Epithelial cell of esophagus (primary cell): ENCODE results near the gene IGFL1.
A peak's percentile ranks its signal among the peaks of the same experiment; 100 is the strongest.
"Not testable (repeated sequence)": the region's sequence is repeated elsewhere in the genome, so short reads cannot be mapped to it uniquely, and the experiment has no call there.

Experiments
- DNase-seq: peaks from one replicate; pipeline ENCODE4 v3.0.0; 2010; ENCODE audit warnings: low read depth
- H3K4me3 ChIP-seq: 2 replicates; pipeline ENCODE4 v1.5.1; 2011; ENCODE audit warnings: mild to moderate bottlenecking, low read length, control low read depth
- CTCF ChIP-seq: IDR thresholded peaks from 2 replicates; pipeline ENCODE4 v1.5.1; 2011; ENCODE audit warnings: low read depth, mild to moderate bottlenecking, low read length, control low read depth, inconsistent platforms; ENCODE audit not compliant: insufficient read depth; ENCODE audit errors: missing control alignments

The IGFL1 gene

GRCh38 chr19:46269101-46269500 is 39.6 kb downstream of the IGFL1 start:
- no peak for TF ChIP-seq CTCF
- no peak for DNase-seq
- no peak overlapping the region for H3K4me3 ChIP-seq

- DNase-seq = no peak
- TF ChIP-seq CTCF = no peak
These were observed 41.1 kb downstream of the IGFL1 start for GRCh38 chr19:46270521-46271256.

GRCh38 chr19:46271481-46272197 is 42.1 kb downstream of the IGFL1 start:
- no peak overlapping the region for H3K4me3 ChIP-seq
- no peak for TF ChIP-seq CTCF
- peak; percentile 66 for DNase-seq

More at GRCh38 chr19:46270521-46271256, 41.1 kb downstream of the IGFL1 start:
- H3K4me3 ChIP-seq = no peak overlapping the region

- not testable (repeated sequence) for DNase-seq, H3K4me3 ChIP-seq
These were observed 44.4 kb downstream of the IGFL1 start for GRCh38 chr19:46273931-46274330.

- no peak for DNase-seq
- no peak for TF ChIP-seq CTCF
- no peak overlapping the region for H3K4me3 ChIP-seq
These were observed 49.6 kb downstream of the IGFL1 start for GRCh38 chr19:46279177-46279576.
